Activated CD4-positive, alpha-beta T cell treated with anti-CD3 and anti-CD28 coated beads, Interleukin-10, Interleukin-2, amounts not matched to agents 100 ng/mL and 50 ng/mL, durations not matched to agents 16 hours and 8 hours (primary cell): ENCODE measurements around the gene AHR.
"Not testable (repeated sequence)": the region's sequence is repeated elsewhere in the genome, so short reads cannot be mapped to it uniquely, and the experiment has no call there.

Experiments
- DNase-seq: peaks from one replicate; pipeline ENCODE4 v3.0.0-alpha.2; 2020

Gene AHR

GRCh38 chr7:17342756-17343155 is 44.3 kb downstream of the AHR start:
- DNase-seq: no peak

GRCh38 chr7:17347401-17347800 is 48.9 kb downstream of the AHR start:
- no peak for DNase-seq

- DNase-seq: not testable (repeated sequence)
These were observed 50.5 kb downstream of the AHR start for GRCh38 chr7:17348932-17349331.

GRCh38 chr7:17350321-17350720 is 51.9 kb downstream of the AHR start:
- DNase-seq: not testable (repeated sequence)

- not testable (repeated sequence) for DNase-seq
These were observed 55.4 kb downstream of the AHR start for GRCh38 chr7:17353650-17354419.

- no peak for DNase-seq
These were observed 56.0 kb downstream of the AHR start for GRCh38 chr7:17354473-17354872.

GRCh38 chr7:17355050-17355449 is 56.6 kb downstream of the AHR start:
- DNase-seq: no peak

- DNase-seq: no peak
These were observed 59.5 kb downstream of the AHR start for GRCh38 chr7:17357952-17358351.

- no peak for DNase-seq
These were observed 61.2 kb downstream of the AHR start for GRCh38 chr7:17359610-17360009.

GRCh38 chr7:17362439-17363105 is 64.1 kb downstream of the AHR start:
- DNase-seq: no peak

- DNase-seq: no peak
These were observed 66.2 kb downstream of the AHR start for GRCh38 chr7:17364671-17365070.

GRCh38 chr7:17365775-17366174 is 67.3 kb downstream of the AHR start:
- no peak for DNase-seq

- no peak for DNase-seq
These were observed 69.0 kb downstream of the AHR start for GRCh38 chr7:17367502-17367901.

- DNase-seq: no peak
These were observed 70.5 kb downstream of the AHR start for GRCh38 chr7:17368856-17369524.

- DNase-seq: no peak
These were observed 71.4 kb downstream of the AHR start for GRCh38 chr7:17369691-17370426.

- no peak for DNase-seq
These were observed 72.6 kb downstream of the AHR start for GRCh38 chr7:17370901-17371585.

GRCh38 chr7:17371671-17372524 is 73.4 kb downstream of the AHR start:
- DNase-seq: no peak

GRCh38 chr7:17374157-17374556 is 75.7 kb downstream of the AHR start:
- no peak for DNase-seq

GRCh38 chr7:17374654-17375053 is 76.2 kb downstream of the AHR start:
- DNase-seq: no peak

- no peak for DNase-seq
These were observed 78.1 kb downstream of the AHR start for GRCh38 chr7:17376595-17376994.
